Activated naive CD8-positive, alpha-beta T cell (primary cell): ENCODE results near the gene FBXO21.

ENCODE experiments used
- H3K27ac Mint-ChIP-seq: one replicate; pipeline ENCODE4 v1.8.0; 2021; ENCODE audit warnings: mixed read lengths
- H3K27me3 Mint-ChIP-seq: one replicate; pipeline ENCODE4 v1.8.0; 2021; ENCODE audit warnings: mixed read lengths
- H3K36me3 Mint-ChIP-seq: one replicate; pipeline ENCODE4 v1.8.0; 2021; ENCODE audit warnings: mixed read lengths
- H3K4me1 Mint-ChIP-seq: one replicate; pipeline ENCODE4 v1.8.0; 2021; ENCODE audit warnings: low read depth, mixed read lengths
- H3K4me3 Mint-ChIP-seq: one replicate; pipeline ENCODE4 v1.8.0; 2021; ENCODE audit warnings: mild to moderate bottlenecking, mixed read lengths
- H3K9me3 Mint-ChIP-seq: one replicate; pipeline ENCODE4 v1.8.0; 2021; ENCODE audit warnings: low read depth, mixed read lengths

The FBXO21 gene

DNA sequence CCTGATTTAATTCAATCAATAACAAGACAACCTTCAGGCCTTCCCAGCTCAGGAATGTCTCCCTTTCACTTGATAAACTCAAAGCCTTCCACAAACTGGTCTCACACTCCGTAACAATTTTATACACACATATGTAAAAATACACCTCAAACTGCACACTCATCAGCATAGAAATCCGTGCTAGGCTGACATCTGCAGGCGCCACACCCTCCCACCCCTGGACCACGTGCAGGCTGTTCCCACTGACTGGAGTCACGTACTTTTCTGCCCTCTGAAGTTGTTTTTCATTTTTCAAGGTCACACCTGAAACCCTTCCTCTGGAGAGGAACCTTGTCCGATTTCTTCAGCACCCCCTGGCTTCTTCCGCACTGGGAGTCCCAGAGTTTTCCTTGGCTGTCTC is 27.6 kb downstream of the FBXO21 start:
- no peaks in the 10 kb centered on the region for H3K4me1 Mint-ChIP-seq
- H3K27me3 Mint-ChIP-seq = no peaks in the 10 kb centered on the region
- no peak overlapping the region for H3K27ac Mint-ChIP-seq
- H3K36me3 Mint-ChIP-seq = peaks cover 7% of the 10 kb centered on the region
- no peak overlapping the region for H3K4me3 Mint-ChIP-seq
- no peaks in the 10 kb centered on the region for H3K9me3 Mint-ChIP-seq

DNA sequence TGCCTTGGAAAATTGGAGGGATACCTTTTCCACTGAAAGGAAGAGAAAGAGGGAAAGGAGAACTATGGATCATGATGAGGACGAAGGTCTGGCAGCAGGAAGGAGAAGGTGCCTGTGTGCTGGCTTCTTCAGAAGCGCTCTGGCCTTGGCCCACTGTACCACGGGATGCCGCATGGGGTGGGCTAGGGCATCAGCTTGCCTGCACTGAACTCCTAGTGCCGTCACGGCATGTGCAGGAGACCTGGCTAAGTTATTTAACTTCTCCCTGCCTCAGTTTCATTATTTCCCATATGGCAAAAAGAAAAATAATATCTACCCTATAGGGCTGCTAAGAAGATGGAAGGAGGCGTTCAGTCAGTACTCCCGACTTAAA is 28.1 kb downstream of the FBXO21 start:
- Mint-ChIP-seq H3K4me1 (no peaks in the 10 kb centered on the region), H3K4me3 (no peak overlapping the region), H3K9me3 (no peaks in the 10 kb centered on the region), H3K36me3 (peaks cover 9% of the 10 kb centered on the region), H3K27ac (no peak overlapping the region), H3K27me3 (no peaks in the 10 kb centered on the region)

DNA sequence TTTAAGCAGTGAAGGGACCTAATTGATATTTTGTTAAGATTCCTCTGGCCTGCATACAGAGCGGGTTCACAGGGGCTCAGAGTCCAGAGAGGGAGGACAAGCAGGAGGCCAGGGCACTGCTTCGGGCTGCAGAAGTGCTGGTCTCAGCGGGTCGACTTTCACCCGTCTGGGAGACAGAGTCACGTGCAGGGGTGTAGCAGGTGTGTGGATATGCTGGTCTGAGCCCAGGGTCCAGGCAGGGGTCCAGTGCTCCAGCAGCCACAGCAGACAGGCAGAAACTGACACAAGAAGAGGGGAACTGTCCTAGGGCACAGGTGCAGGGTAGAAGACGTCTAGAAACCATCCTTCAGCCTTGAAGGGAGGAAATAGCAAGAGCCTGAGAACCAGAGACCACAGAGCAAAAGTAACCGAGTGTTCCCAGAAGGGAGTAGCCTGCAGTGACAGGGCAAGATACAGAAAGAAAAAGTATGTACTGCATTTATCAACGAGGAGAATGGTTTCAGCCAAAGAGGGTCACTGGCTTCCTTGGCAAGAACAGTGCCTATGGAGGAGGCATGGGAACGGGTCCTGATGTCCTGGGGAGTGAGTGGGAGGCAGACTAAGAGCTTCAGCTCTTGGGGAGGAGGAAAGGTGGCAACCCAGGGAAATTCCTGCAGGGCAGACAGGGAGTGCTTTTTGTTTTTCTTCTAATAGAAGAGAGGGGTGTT is 28.7 kb downstream of the FBXO21 start:
- Mint-ChIP-seq H3K9me3 (no peaks in the 10 kb centered on the region), H3K27ac (peak overlapping the region; percentile 2), H3K4me1 (no peaks in the 10 kb centered on the region), H3K27me3 (no peaks in the 10 kb centered on the region), H3K4me3 (no peak overlapping the region), H3K36me3 (peaks cover 6% of the 10 kb centered on the region)

DNA sequence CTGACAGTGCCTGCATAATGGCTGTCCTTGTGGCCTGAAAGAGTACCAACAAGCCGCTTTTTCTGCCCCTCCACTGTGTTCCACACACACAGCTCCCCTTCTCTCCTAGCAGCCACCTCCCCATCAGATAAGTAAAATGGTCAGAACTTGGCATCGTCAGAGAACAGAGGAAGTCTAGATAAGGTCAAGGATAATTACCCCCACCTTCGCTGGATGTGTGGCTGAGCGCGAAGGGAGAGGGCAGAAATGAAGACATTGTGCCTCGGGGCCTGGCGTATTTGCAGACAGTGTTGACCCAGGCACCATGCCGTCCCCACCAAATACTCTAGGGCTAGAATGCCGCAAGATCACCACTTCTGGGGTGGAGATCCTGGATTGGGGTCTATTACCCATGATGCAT is 30.6 kb downstream of the FBXO21 start:
- Mint-ChIP-seq H3K4me3 (no peak overlapping the region), H3K27ac (no peak overlapping the region), H3K27me3 (no peaks in the 10 kb centered on the region), H3K4me1 (peaks cover 2% of the 10 kb centered on the region), H3K9me3 (no peaks in the 10 kb centered on the region), H3K36me3 (peaks cover 11% of the 10 kb centered on the region)

DNA sequence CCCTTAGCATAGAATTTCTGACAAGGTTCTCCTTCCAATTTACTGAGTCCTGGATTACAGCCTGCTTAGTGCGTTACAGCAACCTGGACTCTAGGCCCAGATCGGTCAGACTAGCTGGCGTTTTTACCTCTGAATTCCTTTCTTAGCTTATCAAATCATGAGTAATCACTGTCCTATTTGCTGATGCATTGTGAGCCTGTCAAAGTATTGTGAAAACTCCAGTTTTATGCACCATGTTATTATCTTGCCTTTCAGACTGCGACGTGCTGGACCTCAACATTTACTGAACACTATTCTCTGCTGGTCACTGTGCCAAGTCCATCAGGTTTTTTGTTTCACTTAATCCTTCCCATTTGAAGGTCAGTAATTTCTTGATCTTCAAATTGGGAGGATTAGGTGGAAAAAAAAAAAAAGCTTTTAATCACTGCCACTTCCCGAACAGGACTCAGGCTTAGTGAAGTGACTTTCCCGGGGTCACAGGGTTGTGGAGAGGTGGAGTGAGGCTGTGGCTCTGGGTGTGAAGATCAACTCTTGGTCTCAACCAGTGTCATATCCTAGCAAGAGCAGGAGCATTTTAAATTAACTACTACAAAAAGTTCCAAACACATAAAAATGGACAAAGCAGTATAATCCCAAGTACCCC is 31.2 kb downstream of the FBXO21 start:
- Mint-ChIP-seq H3K4me1 (peaks cover 2% of the 10 kb centered on the region), H3K27me3 (no peaks in the 10 kb centered on the region), H3K4me3 (no peak overlapping the region), H3K27ac (peak overlapping the region; percentile 2), H3K36me3 (peaks cover 11% of the 10 kb centered on the region), H3K9me3 (no peaks in the 10 kb centered on the region)

DNA sequence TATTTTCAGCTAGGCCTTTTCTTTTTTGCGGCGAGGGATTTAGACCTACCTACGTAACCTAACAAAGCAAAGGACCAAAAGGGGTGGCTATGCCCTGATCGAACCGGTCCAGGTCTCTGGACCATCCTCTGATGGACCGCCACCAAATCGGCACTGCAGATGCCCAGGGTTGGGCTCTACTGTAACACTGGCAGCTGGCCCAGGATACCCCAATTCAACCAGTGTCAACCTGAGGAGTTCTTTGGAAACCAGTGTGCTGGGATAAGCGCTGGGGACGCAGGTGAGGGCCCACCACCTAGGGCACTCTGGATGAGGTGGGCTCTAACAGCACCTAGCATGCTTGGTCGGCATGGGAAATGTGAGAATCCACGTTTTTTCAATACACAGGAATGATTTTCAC is 32.2 kb downstream of the FBXO21 start:
- Mint-ChIP-seq H3K9me3 (no peaks in the 10 kb centered on the region), H3K27ac (no peak overlapping the region), H3K4me1 (peaks cover 3% of the 10 kb centered on the region), H3K4me3 (no peak overlapping the region), H3K27me3 (no peaks in the 10 kb centered on the region), H3K36me3 (peaks cover 11% of the 10 kb centered on the region)

DNA sequence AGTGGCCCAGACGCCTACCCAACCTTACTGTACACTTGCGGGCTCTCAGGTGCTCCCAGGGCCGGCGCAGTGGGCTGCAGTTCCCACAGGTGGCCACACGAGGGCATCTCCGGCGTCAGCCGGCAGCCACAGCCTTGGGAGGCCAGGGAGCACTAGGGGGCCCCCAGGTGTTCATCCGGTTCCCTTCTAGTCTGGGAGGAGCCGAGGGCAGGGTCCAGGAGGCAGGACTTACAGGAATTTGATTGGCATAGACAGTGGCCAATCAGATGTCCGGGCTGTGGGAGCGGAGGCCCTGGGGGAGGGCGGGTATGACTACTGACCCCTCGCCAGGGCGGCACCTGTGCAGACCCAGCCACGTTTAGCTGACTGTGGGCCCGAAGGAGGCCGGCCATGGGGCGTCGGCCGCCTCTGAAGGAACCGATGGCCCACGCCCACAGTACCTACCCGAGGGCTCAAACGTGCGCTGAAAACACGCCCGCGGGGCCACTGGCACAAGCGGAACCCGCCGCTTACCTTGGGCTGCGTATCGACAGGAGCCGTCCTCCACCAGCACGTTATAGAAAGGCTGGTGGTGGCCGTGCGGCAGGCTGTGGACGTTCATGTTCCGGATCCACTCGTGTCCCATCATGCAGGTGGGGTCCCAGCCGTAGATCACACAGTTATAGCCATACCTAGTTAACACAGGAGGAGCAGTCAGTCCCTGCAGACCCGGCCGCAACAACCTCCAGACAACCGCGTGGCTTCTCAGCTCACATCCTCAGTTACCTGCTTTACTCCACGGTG is 34.8 kb downstream of the FBXO21 start:
- Mint-ChIP-seq H3K4me3 (no peak overlapping the region), H3K4me1 (peaks cover 17% of the 10 kb centered on the region), H3K36me3 (peaks cover 11% of the 10 kb centered on the region), H3K27me3 (no peaks in the 10 kb centered on the region), H3K9me3 (no peaks in the 10 kb centered on the region), H3K27ac (no peak overlapping the region)

DNA sequence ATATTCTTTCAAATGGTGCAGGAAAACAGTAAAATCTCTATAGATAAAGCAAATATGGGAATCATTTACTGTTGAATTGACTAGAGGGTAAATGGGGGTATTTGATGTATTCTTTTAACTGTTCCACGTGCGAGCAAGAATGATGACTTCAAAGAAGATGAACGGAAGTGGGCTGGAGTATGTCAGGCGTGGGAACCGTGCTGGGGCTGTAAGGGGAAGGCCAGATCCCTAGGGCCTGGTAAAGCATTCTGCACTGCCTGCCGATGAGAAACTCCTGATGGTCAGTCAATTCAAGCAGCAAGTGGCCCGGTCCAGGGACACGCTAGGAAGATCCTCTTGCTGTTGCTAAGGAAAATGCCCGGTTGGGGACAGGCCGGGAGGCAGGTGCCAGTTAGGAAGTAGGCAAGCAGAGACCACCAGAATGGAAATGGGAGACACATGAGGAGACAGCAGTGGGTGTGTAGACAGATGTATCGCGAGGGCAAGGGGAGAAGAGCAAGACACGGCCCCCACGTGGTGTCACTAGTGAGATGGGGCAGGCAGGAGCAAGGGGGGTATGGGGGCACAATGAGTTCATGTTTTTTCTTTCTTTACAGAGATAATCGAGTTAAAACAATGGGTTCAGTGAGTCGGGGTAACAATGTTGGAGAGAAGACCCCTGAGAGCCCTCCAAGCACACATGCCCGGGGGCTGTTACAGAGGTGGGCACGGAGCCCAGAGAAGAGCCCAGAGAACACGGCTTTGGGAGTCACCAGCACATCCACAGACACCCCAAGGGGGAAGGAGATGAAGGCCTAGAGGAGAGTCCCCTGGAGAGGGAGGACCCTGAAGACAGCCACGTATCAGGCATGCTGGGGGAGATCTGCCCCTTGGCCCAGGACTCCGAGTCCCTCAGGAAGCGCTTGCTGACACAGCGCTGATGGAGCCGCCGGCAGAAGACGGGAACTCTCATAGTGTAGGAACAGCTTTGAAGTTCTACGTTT is 37.2 kb downstream of the FBXO21 start:
- no peaks in the 10 kb centered on the region for H3K27me3 Mint-ChIP-seq
- peaks cover 11% of the 10 kb centered on the region for H3K36me3 Mint-ChIP-seq
- no peak overlapping the region for H3K4me3 Mint-ChIP-seq
- no peaks in the 10 kb centered on the region for H3K9me3 Mint-ChIP-seq
- H3K4me1 Mint-ChIP-seq = peaks cover 30% of the 10 kb centered on the region
- peak overlapping the region; percentile 17 for H3K27ac Mint-ChIP-seq

DNA sequence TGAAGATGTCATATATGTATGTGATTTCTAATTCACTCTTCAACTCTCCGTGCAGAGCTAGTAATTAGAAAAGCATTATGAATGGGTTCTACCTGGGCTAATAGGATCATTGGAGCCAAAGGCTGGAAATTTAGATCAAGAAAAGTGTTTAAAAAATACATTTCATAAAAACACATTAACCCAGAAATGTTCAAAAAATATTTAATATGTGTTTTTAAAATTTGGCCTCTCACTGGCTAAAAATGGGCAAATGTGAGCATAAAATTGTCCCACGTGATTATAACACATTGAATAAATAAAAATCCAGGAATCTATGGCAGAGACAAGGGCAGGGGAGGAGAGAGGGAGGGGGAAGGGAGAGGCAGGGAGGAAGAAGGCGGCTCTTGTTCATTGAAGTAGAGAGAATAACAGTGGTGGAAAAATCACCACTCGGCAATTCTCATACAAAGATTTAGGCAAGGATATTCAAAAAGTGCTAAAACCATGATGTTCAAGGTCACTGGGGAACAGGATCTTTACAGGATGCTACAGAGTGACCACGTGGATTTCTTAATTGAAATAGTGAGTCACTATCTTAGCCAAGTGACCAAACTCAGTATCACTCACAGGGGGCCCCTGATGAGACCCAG is 38.8 kb downstream of the FBXO21 start:
- Mint-ChIP-seq H3K27me3 (no peaks in the 10 kb centered on the region), H3K4me1 (peaks cover 32% of the 10 kb centered on the region), H3K9me3 (no peaks in the 10 kb centered on the region), H3K36me3 (peaks cover 5% of the 10 kb centered on the region), H3K27ac (no peak overlapping the region), H3K4me3 (no peak overlapping the region)

DNA sequence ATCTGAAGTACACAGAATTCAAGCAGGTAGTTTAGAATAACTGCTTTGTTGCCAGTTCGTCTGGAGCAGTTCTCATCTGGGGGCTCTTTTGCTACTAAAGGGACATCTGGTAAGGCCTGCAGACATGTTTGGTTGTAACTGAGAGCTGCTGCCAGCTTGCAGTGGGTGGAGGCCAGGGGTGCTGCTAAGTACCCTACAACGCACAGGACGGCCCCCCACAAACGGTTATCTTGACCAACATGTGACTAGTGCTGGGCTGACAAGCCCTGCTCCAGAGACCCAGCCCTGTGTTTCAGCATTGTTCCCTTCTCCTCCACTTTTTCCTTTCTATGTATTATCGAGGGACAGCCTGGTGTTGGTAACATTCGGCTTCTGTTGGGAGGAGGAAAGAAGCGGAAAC is 40.8 kb downstream of the FBXO21 start:
- peak overlapping the region; percentile 46 for H3K27ac Mint-ChIP-seq
- H3K36me3 Mint-ChIP-seq = peaks cover 3% of the 10 kb centered on the region
- H3K4me3 Mint-ChIP-seq = no peak overlapping the region
- H3K27me3 Mint-ChIP-seq = no peaks in the 10 kb centered on the region
- H3K4me1 Mint-ChIP-seq = peaks cover 34% of the 10 kb centered on the region
- no peaks in the 10 kb centered on the region for H3K9me3 Mint-ChIP-seq

DNA sequence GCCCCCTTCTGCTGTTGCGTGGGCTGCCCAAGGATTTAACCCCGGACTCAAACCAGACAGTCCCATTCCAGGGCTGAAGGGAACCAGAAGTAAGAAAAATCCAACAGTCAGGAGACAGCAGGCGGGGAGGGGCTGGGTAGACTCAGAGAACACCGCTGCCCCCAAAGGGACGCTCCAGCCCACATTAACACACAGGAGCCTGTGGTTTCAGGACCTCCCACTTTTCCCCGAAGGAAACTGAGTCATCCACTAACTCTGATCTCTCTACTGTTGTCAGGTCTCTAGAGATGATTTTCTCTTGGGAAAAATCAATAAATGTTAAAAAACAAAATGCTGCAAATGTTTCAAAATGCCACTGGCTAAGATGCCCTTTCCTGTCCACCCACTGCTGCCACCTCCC is 41.6 kb downstream of the FBXO21 start:
- H3K27ac Mint-ChIP-seq = peak overlapping the region; percentile 80
- H3K36me3 Mint-ChIP-seq = peaks cover 3% of the 10 kb centered on the region
- H3K4me1 Mint-ChIP-seq = peaks cover 34% of the 10 kb centered on the region

DNA sequence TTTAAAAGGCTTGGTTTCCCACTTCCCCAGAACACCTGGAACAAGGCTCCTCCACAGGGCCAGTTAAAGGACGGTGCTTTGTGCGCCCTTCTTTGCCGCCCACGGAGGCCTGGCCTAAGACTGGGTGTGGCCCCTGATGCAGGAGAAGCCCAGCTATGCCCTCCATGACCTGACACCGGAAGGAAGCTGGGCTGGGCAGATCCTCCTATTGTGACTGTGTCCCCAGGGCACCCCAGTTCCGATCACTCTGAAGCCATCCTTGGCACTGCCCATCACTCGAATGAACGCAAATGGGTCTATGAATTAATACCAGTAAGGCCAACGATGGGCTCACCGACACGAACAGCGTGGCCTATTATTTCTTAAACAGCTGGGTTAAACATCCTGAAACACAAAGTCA is 42.6 kb downstream of the FBXO21 start:
- H3K4me1 Mint-ChIP-seq = peaks cover 31% of the 10 kb centered on the region
- no peaks in the 10 kb centered on the region for H3K9me3 Mint-ChIP-seq
- H3K27me3 Mint-ChIP-seq = no peaks in the 10 kb centered on the region
- H3K4me3 Mint-ChIP-seq = no peak overlapping the region
- peaks cover 5% of the 10 kb centered on the region for H3K36me3 Mint-ChIP-seq
- peak overlapping the region; percentile 52 for H3K27ac Mint-ChIP-seq

More for the DNA sequence above, 41.6 kb downstream of the FBXO21 start:
- Mint-ChIP-seq H3K9me3 (no peaks in the 10 kb centered on the region), H3K4me3 (peak overlapping the region; percentile 34), H3K27me3 (no peaks in the 10 kb centered on the region)

DNA sequence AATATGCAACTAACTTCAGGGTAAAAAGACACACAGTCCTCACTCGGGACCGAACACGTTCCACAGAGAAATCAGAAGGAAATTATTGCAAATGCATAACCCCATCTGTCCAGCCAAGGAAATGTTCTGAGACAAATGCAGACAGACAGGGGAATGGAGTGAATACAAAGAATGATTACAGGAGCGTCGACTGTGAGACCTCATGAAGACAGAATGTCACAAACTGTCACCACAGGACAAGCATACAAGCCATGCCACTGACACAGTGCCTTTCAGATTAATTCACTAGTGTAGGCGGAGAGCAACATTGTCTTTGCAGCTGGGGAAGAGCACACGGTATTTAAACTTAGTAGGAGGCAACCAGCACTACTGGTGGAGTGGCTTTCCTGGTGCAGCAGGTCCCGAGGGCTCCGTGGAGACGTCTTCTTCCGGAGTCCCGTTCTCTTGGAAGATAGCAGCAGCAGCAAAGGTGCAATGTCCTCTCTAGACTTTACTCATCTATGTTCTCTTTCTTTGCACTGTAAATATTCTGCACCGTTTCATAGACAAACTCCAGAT is 44.6 kb downstream of the FBXO21 start:
- Mint-ChIP-seq H3K27me3 (no peaks in the 10 kb centered on the region), H3K27ac (peak overlapping the region; percentile 46), H3K4me1 (peaks cover 25% of the 10 kb centered on the region), H3K4me3 (no peak overlapping the region), H3K9me3 (no peaks in the 10 kb centered on the region), H3K36me3 (peaks cover 5% of the 10 kb centered on the region)

DNA sequence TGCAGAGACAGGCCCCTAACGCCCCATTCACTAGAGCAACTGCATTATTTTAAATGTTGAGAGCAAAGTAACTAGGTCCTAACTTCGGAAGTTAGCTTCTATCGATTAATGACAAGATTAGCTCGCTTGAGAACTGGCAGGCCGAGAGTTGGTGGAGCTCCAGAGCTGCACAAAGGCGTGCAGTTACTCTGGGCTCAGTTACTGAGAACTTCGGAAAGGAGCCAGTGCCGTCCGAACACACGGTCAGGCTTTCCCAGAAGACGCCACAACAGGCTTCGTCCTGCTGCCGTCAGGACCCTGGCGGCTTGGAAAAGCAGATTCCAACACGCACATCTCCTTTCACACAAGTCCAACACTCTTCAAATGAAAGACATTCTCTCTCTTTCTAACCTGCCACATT is 45.7 kb downstream of the FBXO21 start:
- H3K4me1 Mint-ChIP-seq = peaks cover 19% of the 10 kb centered on the region
- H3K27me3 Mint-ChIP-seq = no peaks in the 10 kb centered on the region
- no peak overlapping the region for H3K27ac Mint-ChIP-seq
- H3K36me3 Mint-ChIP-seq = peaks cover 5% of the 10 kb centered on the region
- no peak overlapping the region for H3K4me3 Mint-ChIP-seq
- H3K9me3 Mint-ChIP-seq = no peaks in the 10 kb centered on the region
